HG02885 (cell line): ENCODE measurements around the gene AMZ1.

Source experiments
- ATAC-seq: cut with Tn5 transposase; IDR thresholded peaks from one replicate; pipeline ENCODE4 v1.9.1; 2021; ENCODE audit warnings: mild to moderate bottlenecking; ENCODE audit not compliant: unreplicated experiment, poor library complexity

The AMZ1 gene

DNA sequence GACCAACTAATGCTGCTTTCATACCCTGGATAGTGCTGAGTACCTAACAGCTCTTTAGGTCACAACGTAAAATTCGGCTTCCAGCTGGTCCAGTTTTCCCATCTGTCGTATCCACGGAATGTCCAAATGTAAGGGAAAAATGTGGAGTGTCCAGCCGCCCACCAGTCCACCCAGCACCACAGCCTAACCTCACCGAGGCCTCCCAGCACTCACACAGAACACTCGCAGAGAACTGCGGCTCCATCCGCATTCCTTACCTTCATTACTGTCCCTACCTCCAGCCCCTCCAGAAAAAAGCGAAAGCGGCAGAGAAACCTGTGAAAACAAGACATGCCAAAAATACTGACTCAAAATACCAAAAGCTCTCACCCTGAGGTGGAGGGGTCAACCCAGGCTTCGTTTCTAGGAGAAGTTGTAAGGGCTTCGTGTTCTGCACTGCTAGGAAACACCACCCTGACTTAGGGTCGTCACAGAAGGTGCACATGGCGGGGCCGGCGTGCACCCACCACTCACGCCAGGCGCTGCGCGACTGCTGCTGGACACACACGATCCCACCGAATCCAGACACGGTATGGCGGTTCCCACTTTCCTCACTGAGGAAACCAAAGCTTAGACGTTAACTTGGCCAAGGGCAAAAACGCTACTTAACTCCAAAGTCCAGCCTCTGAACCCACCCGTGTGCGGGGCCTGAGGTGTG is 73.9 kb downstream of the AMZ1 start:
- ATAC-seq = no peak

DNA sequence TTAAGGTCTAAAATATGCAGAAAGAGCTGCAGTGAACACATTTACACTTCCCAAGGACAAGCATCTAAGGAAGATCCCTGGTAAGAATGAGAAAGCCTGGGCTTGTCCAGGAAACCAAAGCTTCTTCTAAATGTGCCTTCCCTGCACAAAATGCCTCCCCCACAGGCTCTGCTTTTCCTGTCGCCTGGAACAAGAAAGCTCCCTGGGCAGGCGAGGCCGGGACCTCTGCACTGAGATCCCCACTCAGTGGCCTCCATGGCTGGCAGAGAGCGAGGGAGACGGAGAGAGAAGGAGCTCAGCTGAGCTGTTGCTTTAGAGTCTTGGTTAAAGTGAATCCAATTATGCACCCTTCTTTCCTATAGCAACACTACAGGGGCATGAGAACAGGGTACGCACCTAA is 75.6 kb downstream of the AMZ1 start:
- no peak for ATAC-seq

DNA sequence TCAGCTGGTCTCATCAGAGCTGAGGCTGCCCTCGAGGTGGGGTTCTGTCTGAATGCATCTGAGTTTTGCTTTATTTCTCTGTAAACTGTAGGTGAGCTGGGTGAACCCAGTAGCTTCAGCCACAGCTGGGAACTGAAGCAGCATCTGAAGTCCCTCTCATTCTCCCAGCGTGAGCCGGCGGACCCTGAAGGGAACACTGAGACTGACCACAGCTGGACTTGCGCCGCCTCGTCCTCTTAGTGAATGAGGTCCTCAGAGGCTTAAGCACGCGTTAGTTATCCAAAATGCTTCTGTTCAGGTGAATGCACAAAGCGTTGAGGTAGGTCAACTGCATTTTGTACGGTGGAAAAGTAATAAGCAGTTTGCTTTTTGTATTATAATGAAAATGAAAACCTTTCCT is 76.6 kb downstream of the AMZ1 start:
- no peak for ATAC-seq
